K562 (cell line): ENCODE measurements around the gene BTBD2. TPM values are rescaled to one million over a fixed set of nuclear protein-coding genes. Genes with fewer than 3 reads are reported as not detected.

Experiments used
- CBX5 ChIP-seq: IDR thresholded peaks from 2 replicates; pipeline ENCODE4 v1.6.1; 2014; ENCODE audit warnings: low read depth, borderline replicate concordance
- ELF1 ChIP-seq: fragments of 200-800 bp; sonication (Bioruptor generic); IDR thresholded peaks from 2 replicates; pipeline ENCODE4 v1.6.1; 2016; ENCODE audit warnings: missing genetic modification characterization, missing compliant biosample characterization
- ELF2 ChIP-seq: fragments of 250-450 bp; sonication (Bioruptor Pico); IDR thresholded peaks from 2 replicates; pipeline ENCODE4 v1.5.0; 2021; ENCODE audit warnings: mild to moderate bottlenecking
- EZH2 ChIP-seq: IDR thresholded peaks from 2 replicates; pipeline ENCODE4 v1.6.1; 2012; ENCODE audit warnings: low read depth, mild to moderate bottlenecking, inconsistent platforms, low read length, borderline replicate concordance
- GABPB1 ChIP-seq: sonication (generic); formaldehyde crosslinking; IDR thresholded peaks from 2 replicates; pipeline ENCODE4 v1.8.0; 2022; ENCODE audit warnings: mild to moderate bottlenecking, missing genetic modification reagents
- HEY1 ChIP-seq: fragments of 250-450 bp; sonication (Bioruptor Pico); IDR thresholded peaks from 2 replicates; pipeline ENCODE4 v1.5.0; 2020; ENCODE audit warnings: mild to moderate bottlenecking, moderate library complexity, borderline replicate concordance
- HMGN3 ChIP-seq: IDR thresholded peaks from 2 replicates; pipeline ENCODE4 v1.6.1; 2011; ENCODE audit warnings: borderline replicate concordance, low read depth, mild to moderate bottlenecking, mixed read lengths, low read length; ENCODE audit not compliant: insufficient read length; ENCODE audit errors: extremely low read depth
- HSF4 ChIP-seq: fragments of 250-450 bp; sonication (Bioruptor Pico); IDR thresholded peaks from 2 replicates; pipeline ENCODE4 v2.1.2; 2022; ENCODE audit warnings: mild to moderate bottlenecking, moderate library complexity, borderline replicate concordance
- KDM2B ChIP-seq: fragments of 250-450 bp; sonication (Bioruptor Pico); IDR thresholded peaks from 2 replicates; pipeline ENCODE4 v1.8.0; 2021; ENCODE audit warnings: mild to moderate bottlenecking, moderate library complexity
- OTX1 ChIP-seq: fragments of 450-650 bp; formaldehyde crosslinking; IDR thresholded peaks from 2 replicates; pipeline ENCODE4 v1.4.0; 2022; ENCODE audit warnings: mild to moderate bottlenecking
- PCBP2 ChIP-seq: fragments of 200-400 bp; formaldehyde crosslinking; IDR thresholded peaks from 2 replicates; pipeline ENCODE4 v1.6.1; 2018; ENCODE audit warnings: low read length, low read depth, mild to moderate bottlenecking, moderate library complexity; ENCODE audit not compliant: poor library complexity, severe bottlenecking
- RFX1 ChIP-seq: fragments of 450-650 bp; IDR thresholded peaks from 2 replicates; pipeline ENCODE4 v1.6.1; 2016; ENCODE audit warnings: mild to moderate bottlenecking, moderate library complexity
- SMARCC2 ChIP-seq: fragments of 450-650 bp; IDR thresholded peaks from 2 replicates; pipeline ENCODE4 v1.6.1; 2017; ENCODE audit warnings: antibody characterized with exemption, moderate library complexity, mild to moderate bottlenecking, low read depth
- STAG1 ChIP-seq: sonication (generic); formaldehyde crosslinking; IDR thresholded peaks from 2 replicates; pipeline ENCODE4 v1.5.0; 2020; ENCODE audit warnings: missing genetic modification reagents, borderline replicate concordance
- TFAM ChIP-seq: fragments of 250-450 bp; sonication (Bioruptor Pico); conservative IDR thresholded peaks from 2 replicates; pipeline ENCODE4 v1.5.0; 2021; ENCODE audit warnings: mild to moderate bottlenecking, moderate library complexity
- ZNF124 ChIP-seq: sonication (generic); formaldehyde crosslinking; IDR thresholded peaks from 2 replicates; pipeline ENCODE4 v1.8.1; 2022; ENCODE audit warnings: missing genetic modification reagents
- ZNF253 ChIP-seq: fragments of 250-450 bp; sonication (Bioruptor Pico); conservative IDR thresholded peaks from 2 replicates; pipeline ENCODE4 v1.6.1; 2021; ENCODE audit warnings: mild to moderate bottlenecking
- ZNF263 ChIP-seq: sonication (generic); formaldehyde crosslinking; IDR thresholded peaks from 2 replicates; pipeline ENCODE4 v1.8.0; 2022; ENCODE audit warnings: mild to moderate bottlenecking, missing genetic modification reagents, borderline replicate concordance
- ZNF354B ChIP-seq: fragments of 250-450 bp; sonication (Bioruptor Pico); IDR thresholded peaks from 2 replicates; pipeline ENCODE4 v1.4.0; 2020
- polyA plus RNA-seq, 8 experiments: library from polyadenylated mRNA; depleted of rRNA in 4 of 8; stranded (reverse) in 5 of 8; unstranded in 3 of 8; fragments of >200 nt; fragmentation: Nextera tagmentation in 2 of 8; fragmentation: Illumina TruSeq in 1 of 8; extraction: Ambion mirVana in 2 of 8; extraction: Trizol in 1 of 8; gene quantifications; 2 replicates each; pipeline versions ENCODE4 v1.2.1 to v1.2.3, GENCODE V29; 2011 to 2014; ENCODE audit warnings: inconsistent platforms in 1 of 8, missing spikeins in 1 of 8
- total RNA-seq, 7 experiments: library from RNA; depleted of rRNA in 6 of 7; stranded (reverse); fragments of >200 nt in 6 of 7; fragmentation: Illumina TruSeq in 2 of 7; extraction: Trizol in 2 of 7; gene quantifications; 2 replicates each; pipeline versions ENCODE4 v1.2.1 to v1.2.3, GENCODE V29; 2011 to 2021; ENCODE audit warnings: low replicate concordance in 1 of 7
- TF ChIP-seq, protein P1 (sequence below), 2 experiments: fragments of 150-350 bp in 1 of 2; IDR thresholded peaks; 2 replicates each; pipeline ENCODE4 v1.6.1; 2012 to 2016; ENCODE audit warnings: low read depth in 2 of 2, low read length in 2 of 2, mild to moderate bottlenecking in 1 of 2, moderate library complexity in 1 of 2
- TF ChIP-seq, protein P2 (sequence below): IDR thresholded peaks from 2 replicates; pipeline ENCODE4 v1.6.1; 2012; ENCODE audit warnings: low read depth, low read length, improper control_type of control experiment, borderline replicate concordance
- TF ChIP-seq, protein P3 (sequence below), 3 experiments: IDR thresholded peaks in 2 of 3; conservative IDR thresholded peaks in 1 of 3; 2 replicates each; pipeline ENCODE4 v1.5.1; 2011 to 2012; ENCODE audit warnings: low read length in 3 of 3, mild to moderate bottlenecking in 3 of 3, control low read depth in 2 of 3, improper control_type of control experiment in 1 of 3, inconsistent platforms in 1 of 3, low read depth in 1 of 3, mixed read lengths in 1 of 3, moderate library complexity in 1 of 3; ENCODE audit not compliant: insufficient read depth in 2 of 3

BTBD2 gene
- total and polyA plus RNA-seq, 9 of the 15 experiments (the other 6 are each of a cell fraction or from before 2014, with no cell fraction given) = 0.10 to 15.6 (median 6.9) TPM

DNA sequence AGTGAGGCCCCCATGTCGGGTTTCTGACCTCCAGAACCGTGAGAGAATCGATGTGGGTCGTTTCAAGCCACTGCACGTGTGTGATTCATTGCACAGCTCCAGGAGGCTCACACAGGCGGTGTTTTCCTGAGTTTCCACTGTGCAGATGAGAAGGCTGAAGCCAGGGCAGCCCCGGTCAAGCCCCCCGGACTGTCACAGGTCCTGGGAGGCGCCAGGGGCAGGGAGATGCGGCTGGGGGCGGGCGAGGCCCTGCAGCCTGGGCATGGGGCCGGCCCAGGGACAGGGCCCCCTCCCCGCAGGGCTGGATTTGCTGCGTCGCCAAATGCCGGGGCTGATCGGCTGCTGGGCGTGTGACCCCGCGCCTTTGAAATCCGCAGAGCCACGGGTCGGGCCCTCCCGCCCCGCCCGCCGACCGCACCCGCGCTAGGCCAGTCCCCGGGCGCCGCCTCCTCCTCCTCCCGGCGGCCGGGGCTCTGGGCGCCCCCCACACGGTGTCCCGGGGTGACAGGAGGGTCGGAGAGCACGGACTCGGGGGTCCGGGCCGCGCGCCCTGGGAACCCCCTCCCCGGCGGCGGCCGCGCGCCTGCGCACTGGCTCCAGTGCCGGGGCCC lies 45.5 kb upstream of the BTBD2 start (continued):
- TF ChIP-seq ZNF263 (CRISPR knock-in tag) = no peak
- TF ChIP-seq HEY1 = no peak
- no peak for TF ChIP-seq ELF2 (CRISPR knock-in tag)
- peak; percentile 12 for TF ChIP-seq HMGN3
- TF ChIP-seq PCBP2 = no peak
- TF ChIP-seq, protein P1, sequence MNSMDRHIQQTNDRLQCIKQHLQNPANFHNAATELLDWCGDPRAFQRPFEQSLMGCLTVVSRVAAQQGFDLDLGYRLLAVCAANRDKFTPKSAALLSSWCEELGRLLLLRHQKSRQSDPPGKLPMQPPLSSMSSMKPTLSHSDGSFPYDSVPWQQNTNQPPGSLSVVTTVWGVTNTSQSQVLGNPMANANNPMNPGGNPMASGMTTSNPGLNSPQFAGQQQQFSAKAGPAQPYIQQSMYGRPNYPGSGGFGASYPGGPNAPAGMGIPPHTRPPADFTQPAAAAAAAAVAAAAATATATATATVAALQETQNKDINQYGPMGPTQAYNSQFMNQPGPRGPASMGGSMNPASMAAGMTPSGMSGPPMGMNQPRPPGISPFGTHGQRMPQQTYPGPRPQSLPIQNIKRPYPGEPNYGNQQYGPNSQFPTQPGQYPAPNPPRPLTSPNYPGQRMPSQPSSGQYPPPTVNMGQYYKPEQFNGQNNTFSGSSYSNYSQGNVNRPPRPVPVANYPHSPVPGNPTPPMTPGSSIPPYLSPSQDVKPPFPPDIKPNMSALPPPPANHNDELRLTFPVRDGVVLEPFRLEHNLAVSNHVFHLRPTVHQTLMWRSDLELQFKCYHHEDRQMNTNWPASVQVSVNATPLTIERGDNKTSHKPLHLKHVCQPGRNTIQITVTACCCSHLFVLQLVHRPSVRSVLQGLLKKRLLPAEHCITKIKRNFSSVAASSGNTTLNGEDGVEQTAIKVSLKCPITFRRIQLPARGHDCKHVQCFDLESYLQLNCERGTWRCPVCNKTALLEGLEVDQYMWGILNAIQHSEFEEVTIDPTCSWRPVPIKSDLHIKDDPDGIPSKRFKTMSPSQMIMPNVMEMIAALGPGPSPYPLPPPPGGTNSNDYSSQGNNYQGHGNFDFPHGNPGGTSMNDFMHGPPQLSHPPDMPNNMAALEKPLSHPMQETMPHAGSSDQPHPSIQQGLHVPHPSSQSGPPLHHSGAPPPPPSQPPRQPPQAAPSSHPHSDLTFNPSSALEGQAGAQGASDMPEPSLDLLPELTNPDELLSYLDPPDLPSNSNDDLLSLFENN (IDR thresholded peaks at IDR 0.05; ENCODE audit: low read depth in 2 of 2, low read length in 2 of 2) = peak in 1 of 2 experiments; percentile 40; a peak in 1 of 4 replicates
- TF ChIP-seq ZNF124 = no peak
- TF ChIP-seq CBX5 = no peak
- TF ChIP-seq, protein P2, sequence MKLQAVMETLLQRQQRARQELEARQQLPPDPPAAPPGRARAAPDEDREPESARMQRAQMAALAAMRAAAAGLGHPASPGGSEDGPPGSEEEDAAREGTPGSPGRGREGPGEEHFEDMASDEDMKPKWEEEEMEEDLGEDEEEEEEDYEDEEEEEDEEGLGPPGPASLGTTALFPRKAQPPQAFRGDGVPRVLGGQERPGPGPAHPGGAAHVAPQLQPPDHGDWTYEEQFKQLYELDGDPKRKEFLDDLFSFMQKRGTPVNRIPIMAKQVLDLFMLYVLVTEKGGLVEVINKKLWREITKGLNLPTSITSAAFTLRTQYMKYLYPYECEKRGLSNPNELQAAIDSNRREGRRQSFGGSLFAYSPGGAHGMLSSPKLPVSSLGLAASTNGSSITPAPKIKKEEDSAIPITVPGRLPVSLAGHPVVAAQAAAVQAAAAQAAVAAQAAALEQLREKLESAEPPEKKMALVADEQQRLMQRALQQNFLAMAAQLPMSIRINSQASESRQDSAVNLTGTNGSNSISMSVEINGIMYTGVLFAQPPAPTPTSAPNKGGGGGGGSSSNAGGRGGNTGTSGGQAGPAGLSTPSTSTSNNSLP = no peak
- TF ChIP-seq ZNF354B (CRISPR knock-in tag) = no peak
- TF ChIP-seq KDM2B (CRISPR knock-in tag) = no peak
- TF ChIP-seq SMARCC2 = no peak
- TF ChIP-seq TFAM (CRISPR knock-in tag) = no peak
- TF ChIP-seq HSF4 (CRISPR knock-in tag) = no peak
- TF ChIP-seq OTX1 (CRISPR knock-in tag) = no peak
- no peak for TF ChIP-seq ZNF253 (CRISPR knock-in tag)
- TF ChIP-seq ELF1 = no peak
- TF ChIP-seq, protein P3, sequence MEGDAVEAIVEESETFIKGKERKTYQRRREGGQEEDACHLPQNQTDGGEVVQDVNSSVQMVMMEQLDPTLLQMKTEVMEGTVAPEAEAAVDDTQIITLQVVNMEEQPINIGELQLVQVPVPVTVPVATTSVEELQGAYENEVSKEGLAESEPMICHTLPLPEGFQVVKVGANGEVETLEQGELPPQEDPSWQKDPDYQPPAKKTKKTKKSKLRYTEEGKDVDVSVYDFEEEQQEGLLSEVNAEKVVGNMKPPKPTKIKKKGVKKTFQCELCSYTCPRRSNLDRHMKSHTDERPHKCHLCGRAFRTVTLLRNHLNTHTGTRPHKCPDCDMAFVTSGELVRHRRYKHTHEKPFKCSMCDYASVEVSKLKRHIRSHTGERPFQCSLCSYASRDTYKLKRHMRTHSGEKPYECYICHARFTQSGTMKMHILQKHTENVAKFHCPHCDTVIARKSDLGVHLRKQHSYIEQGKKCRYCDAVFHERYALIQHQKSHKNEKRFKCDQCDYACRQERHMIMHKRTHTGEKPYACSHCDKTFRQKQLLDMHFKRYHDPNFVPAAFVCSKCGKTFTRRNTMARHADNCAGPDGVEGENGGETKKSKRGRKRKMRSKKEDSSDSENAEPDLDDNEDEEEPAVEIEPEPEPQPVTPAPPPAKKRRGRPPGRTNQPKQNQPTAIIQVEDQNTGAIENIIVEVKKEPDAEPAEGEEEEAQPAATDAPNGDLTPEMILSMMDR (IDR thresholded peaks at IDR 0.05 in 2 of 3, conservative IDR thresholded peaks at IDR 0.05 in 1 of 3; ENCODE audit: insufficient read depth in 2 of 3, low read depth in 1 of 3, low read length in 3 of 3) = no peak
- TF ChIP-seq EZH2 = no peak
- TF ChIP-seq GABPB1 (CRISPR knock-in tag) = peak; percentile 69; the same call in 1 of the 2 replicates
- no peak for TF ChIP-seq RFX1
- TF ChIP-seq STAG1 (CRISPR knock-in tag) = no peak; the same call in 1 of the 2 replicates
